ENCODE data around the gene CBL.

The CBL gene

GRCh38 chr11:119335091-119335654, 129.0 kb downstream of the CBL start:
- DNase-seq: no peak

- no peak for DNase-seq
Observed at GRCh38 chr11:119335655-119336543, 129.8 kb downstream of the CBL start.

GRCh38 chr11:119336744-119337469, 130.8 kb downstream of the CBL start:
- DNase-seq: no peak

GRCh38 chr11:119337581-119338317, 131.6 kb downstream of the CBL start:
- no peak for DNase-seq

GRCh38 chr11:119338318-119338890, 132.3 kb downstream of the CBL start:
- peak; percentile 69 to 73 for DNase-seq

- DNase-seq: no peak
Observed at GRCh38 chr11:119338965-119339588, 132.9 kb downstream of the CBL start.

- no peak for DNase-seq
Observed at GRCh38 chr11:119339589-119340334, 133.6 kb downstream of the CBL start.

- no peak for DNase-seq
Observed at GRCh38 chr11:119340335-119341221, 134.4 kb downstream of the CBL start, which contains the start of gene C1QTNF5. TSS of gene C1QTNF5 (minus strand) at chr11:119340883. CDS start at chr11:119340397, 486 bp downstream.

- no peak for DNase-seq
Observed at GRCh38 chr11:119341222-119342022, 135.3 kb downstream of the CBL start.

GRCh38 chr11:119342023-119342300, 135.8 kb downstream of the CBL start:
- DNase-seq: no peak

GRCh38 chr11:119342362-119343130, 136.4 kb downstream of the CBL start:
- DNase-seq: no peak

GRCh38 chr11:119343726-119344125, 137.6 kb downstream of the CBL start:
- no peak for DNase-seq

- DNase-seq: no peak
Observed at GRCh38 chr11:119344291-119345010, 138.3 kb downstream of the CBL start.

GRCh38 chr11:119345685-119346084, 139.5 kb downstream of the CBL start:
- no peak for DNase-seq

GRCh38 chr11:119346605-119347004, 140.5 kb downstream of the CBL start, which contains the start of gene MFRP:
TSS of gene MFRP (minus strand) at chr11:119346705. CDS start at chr11:119346513, 192 bp downstream.
- DNase-seq: no peak

GRCh38 chr11:119347242-119347641, 141.1 kb downstream of the CBL start:
- DNase-seq: no peak

- no peak for DNase-seq
Observed at GRCh38 chr11:119347940-119348605, 141.9 kb downstream of the CBL start.
